Breast epithelium (tissue), 3 donors: ENCODE measurements around the gene PKD2L2.
"Not testable (repeated sequence)": the region's sequence is repeated elsewhere in the genome, so short reads cannot be mapped to it uniquely, and the experiment has no call there.

Source experiments
- CTCF ChIP-seq, 3 donors: fragments of 450-650 bp; IDR thresholded peaks; one replicate each; pipeline ENCODE4 v1.5.1; 2016 to 2017; ENCODE audit warnings: antibody characterized with exemption in 3 of 3, mild to moderate bottlenecking in 3 of 3, moderate library complexity in 3 of 3
- POLR2A ChIP-seq: fragments of 450-650 bp; IDR thresholded peaks from one replicate; pipeline ENCODE4 v1.6.1; 2016; ENCODE audit warnings: antibody characterized with exemption, mild to moderate bottlenecking, moderate library complexity

- not testable (repeated sequence) for TF ChIP-seq CTCF (IDR thresholded peaks at IDR 0.05); POLR2A
Measured at GRCh38 chr5:137970384-137970783, 81.1 kb downstream of the PKD2L2 start.
